HCT116 (cell line): Measurements from ENCODE around the gene RNF7. TPM values are rescaled to one million over a fixed set of nuclear protein-coding genes. Genes with fewer than 3 reads are reported as not detected.

Source experiments
- ATAC-seq: fragments of 200-7000 bp; cut with Tn5 transposase; 2 replicates; pipeline ENCODE4 v1.9.1; 2020; ENCODE audit warnings: mild to moderate bottlenecking, moderate library complexity
- BruUV-seq: library from RNA; stranded (reverse); fragments of 400-500 nt; replicated peaks from 2 replicates; lab custom pipeline; 2021; lab: Mats Ljungman, UMichigan
- CTCF ChIA-PET: fragments of 300-600 bp; sonication (Branson Sonifier 250); formaldehyde crosslinking; loops from one replicate; lab custom pipeline; 2021; ENCODE audit warnings: antibody characterized with exemption; lab: Charles Lee
- POLR2A ChIA-PET: fragments of 300-600, 350-600 bp; sonication (Branson Sonifier 250); formaldehyde crosslinking; loops from one replicate; lab custom pipeline; 2021; ENCODE audit warnings: antibody characterized with exemption; lab: Charles Lee
- RAD21 ChIA-PET, 2 experiments: fragments of 300-600 bp; sonication (Branson Sonifier 250); formaldehyde crosslinking; loops; one replicate each; lab custom pipeline; 2023; ENCODE audit warnings: low total read pairs in 2 of 2; ENCODE audit not compliant: uncharacterized antibody in 2 of 2, unreplicated experiment in 2 of 2, low non-redundant PET in 1 of 2; lab: Charles Lee
- DNase-seq: peaks from one replicate; pipeline ENCODE4 v3.0.0-alpha.2; 2010; ENCODE audit warnings: low read depth, low spot score
- H2AFZ ChIP-seq: fragments of 200-600 bp; shearing (Covaris generic), sonication (generic); 2 replicates; pipeline ENCODE4 v1.6.1; 2017; ENCODE audit warnings: low read depth, mixed run types, mixed read lengths, antibody characterized with exemption, low read length; ENCODE audit not compliant: poor library complexity, severe bottlenecking
- H3K27ac ChIP-seq: 2 replicates; pipeline ENCODE4 v1.5.1; 2012; ENCODE audit warnings: low read depth, low read length
- H3K27me3 ChIP-seq: fragments of 200-600 bp; sonication (generic); 2 replicates; pipeline ENCODE4 v1.6.1; 2016; ENCODE audit warnings: mixed run types, low read length, mixed read lengths; ENCODE audit not compliant: insufficient read depth
- H3K36me3 ChIP-seq, 2 experiments: fragments of 200-500 bp in 1 of 2; fragments of 200-600 bp in 1 of 2; sonication (Bioruptor generic) in 1 of 2; sonication (generic) in 1 of 2; 2 replicates each; pipeline versions ENCODE4 v1.5.1 to v1.6.1; 2014 to 2016; ENCODE audit warnings: low read length in 2 of 2, inconsistent platforms in 1 of 2, mixed read lengths in 1 of 2, mixed run types in 1 of 2; ENCODE audit not compliant: insufficient read depth in 2 of 2, control insufficient read depth in 1 of 2
- H3K4me1 ChIP-seq, 2 experiments: fragments of 200-600 bp in 1 of 2; sonication (generic) in 1 of 2; 2 replicates each; pipeline versions ENCODE4 v1.5.1 to v1.6.1; 2012 to 2017; ENCODE audit warnings: low read length in 2 of 2, inconsistent platforms in 1 of 2, mild to moderate bottlenecking in 1 of 2, mixed read lengths in 1 of 2, mixed run types in 1 of 2, moderate library complexity in 1 of 2; ENCODE audit not compliant: insufficient read depth in 2 of 2, control insufficient read depth in 1 of 2
- H3K4me2 ChIP-seq: fragments of 200-600 bp; sonication (generic); 2 replicates; pipeline ENCODE4 v1.6.1; 2017; ENCODE audit warnings: mixed run types, low read length, mixed read lengths
- H3K4me3 ChIP-seq, 2 experiments: fragments of 200-600 bp in 1 of 2; sonication (generic) in 1 of 2; replicated peaks in 1 of 2; 2 replicates each; pipeline ENCODE4 v1.5.1; 2011 to 2016; ENCODE audit warnings: low read length in 2 of 2, control low read depth in 1 of 2, low read depth in 1 of 2, mild to moderate bottlenecking in 1 of 2, mixed read lengths in 1 of 2, mixed run types in 1 of 2
- H3K79me2 ChIP-seq: fragments of 200-600 bp; sonication (generic); 2 replicates; pipeline ENCODE4 v1.6.1; 2017; ENCODE audit warnings: mild to moderate bottlenecking, mixed run types, low read length, moderate library complexity, mixed read lengths; ENCODE audit not compliant: insufficient read depth
- H3K9ac ChIP-seq: fragments of 200-600 bp; sonication (generic); 2 replicates; pipeline ENCODE4 v1.6.1; 2016; ENCODE audit warnings: low read length, mixed read lengths
- H3K9me2 ChIP-seq: fragments of 200-600 bp; sonication (generic), shearing (Covaris generic); 2 replicates; pipeline ENCODE4 v1.6.1; 2017; ENCODE audit warnings: mixed run types, mild to moderate bottlenecking, moderate library complexity; ENCODE audit not compliant: insufficient read depth
- H3K9me3 ChIP-seq, 2 experiments: fragments of 200-500 bp in 1 of 2; fragments of 200-600 bp in 1 of 2; sonication (Bioruptor generic) in 1 of 2; sonication (generic) in 1 of 2; 2 replicates each; pipeline ENCODE4 v1.6.1; 2014 to 2017; ENCODE audit warnings: low read length in 2 of 2, mixed read lengths in 2 of 2, inconsistent platforms in 1 of 2, low read depth in 1 of 2, mild to moderate bottlenecking in 1 of 2, mixed run types in 1 of 2, moderate library complexity in 1 of 2; ENCODE audit not compliant: control insufficient read depth in 1 of 2, insufficient read depth in 1 of 2
- H4K20me1 ChIP-seq: fragments of 200-600 bp; sonication (generic), shearing (Covaris generic); 2 replicates; pipeline ENCODE4 v1.6.1; 2017; ENCODE audit warnings: mixed run types, mild to moderate bottlenecking, moderate library complexity; ENCODE audit not compliant: insufficient read depth
- EGR1 ChIP-seq: IDR thresholded peaks from 2 replicates; pipeline ENCODE4 v1.6.1; 2012; ENCODE audit warnings: low read depth
- ELF1 ChIP-seq: IDR thresholded peaks from 2 replicates; pipeline ENCODE4 v1.6.1; 2012; ENCODE audit warnings: low read depth, borderline replicate concordance
- EZH2 ChIP-seq: fragments of 200-600 bp; sonication (generic); IDR thresholded peaks from 2 replicates; pipeline ENCODE4 v1.6.1; 2017; ENCODE audit warnings: antibody characterized with exemption, mixed run types
- FOSL1 ChIP-seq: IDR thresholded peaks from 2 replicates; pipeline ENCODE4 v1.6.1; 2012; ENCODE audit warnings: low read depth
- POLR2AphosphoS5 ChIP-seq: IDR thresholded peaks from 2 replicates; pipeline ENCODE4 v1.6.1; 2011; ENCODE audit warnings: mild to moderate bottlenecking, low read depth, low read length, moderate library complexity
- RAD21 ChIP-seq: IDR thresholded peaks from 2 replicates; pipeline ENCODE4 v1.6.1; 2012; ENCODE audit warnings: low read depth, mild to moderate bottlenecking
- SIN3A ChIP-seq: IDR thresholded peaks from 2 replicates; pipeline ENCODE4 v1.6.1; 2012; ENCODE audit warnings: low read depth
- SRF ChIP-seq: IDR thresholded peaks from 2 replicates; pipeline ENCODE4 v1.6.1; 2012; ENCODE audit warnings: low read depth
- YY1 ChIP-seq: IDR thresholded peaks from 2 replicates; pipeline ENCODE4 v1.6.1; 2011; ENCODE audit warnings: low read length, low read depth, moderate library complexity, mild to moderate bottlenecking; ENCODE audit not compliant: insufficient replicate concordance; ENCODE audit errors: extremely low read depth
- ZFX ChIP-seq: fragments of 450-650 bp; IDR thresholded peaks from 2 replicates; pipeline ENCODE4 v1.6.1; 2017
- ZNF274 ChIP-seq: fragments of 200-500 bp; sonication (Bioruptor generic); IDR thresholded peaks from 2 replicates; pipeline ENCODE4 v1.6.1; 2014; ENCODE audit warnings: mild to moderate bottlenecking, low read depth, low read length, inconsistent platforms
- intact Hi-C: fragments of 100-400 bp; cut with micrococcal nuclease; formaldehyde crosslinking; loops from 2 replicates; pipeline ENCODE4 v1.10.0; 2022
- total RNA-seq: library from RNA; stranded (reverse); gene quantifications from one replicate; pipeline ENCODE4 v1.2.1, GENCODE V29; 2021; ENCODE audit not compliant: unreplicated experiment
- TF ChIP-seq, protein P1 (sequence below): IDR thresholded peaks from 2 replicates; pipeline ENCODE4 v1.6.1; 2012; ENCODE audit warnings: low read depth

RNF7 gene
- total RNA-seq, 1 experiment from 2014 or later: 82.3 TPM

DNA sequence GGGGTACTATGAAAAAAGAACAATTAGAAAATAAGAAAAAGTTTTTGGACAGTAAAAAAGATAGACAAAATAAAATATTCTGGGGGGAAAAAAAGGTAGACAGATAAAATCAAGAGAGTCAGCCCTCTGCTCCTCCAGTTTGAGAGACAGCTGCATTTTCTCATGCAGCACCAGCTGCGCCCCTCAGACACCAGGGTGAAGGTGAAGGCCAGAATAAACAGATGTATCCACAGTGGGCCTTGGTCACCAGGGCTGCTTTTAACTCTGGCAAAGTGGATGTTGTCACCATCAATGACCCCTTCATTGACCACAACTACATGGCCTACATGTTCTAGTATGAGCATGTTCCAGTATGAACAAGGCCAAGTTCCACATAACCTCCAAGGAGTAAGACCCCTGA lies 13.9 kb upstream of the RNF7 start:
- no peak for DNase-seq
- RAD21 ChIA-PET: no interaction called here
- no peaks in the 10 kb centered on the region for H3K27me3 ChIP-seq
- CTCF ChIA-PET: interaction anchor here (1.6 kb wide), 1 partner anchor 14 kb away, joined by 3 read pairs; the partner anchor contains the start of gene RNF7
- no peaks in the 10 kb centered on the region for H3K36me3 ChIP-seq
- H3K27ac ChIP-seq: no peak overlapping the region
- no peaks in the 10 kb centered on the region for H3K9me2 ChIP-seq
- no peaks in the 10 kb centered on the region for H4K20me1 ChIP-seq
- no peak overlapping the region for H3K9ac ChIP-seq
- intact Hi-C loops: no loop called here
- H3K4me2 ChIP-seq: no peak overlapping the region
- no peaks in the 10 kb centered on the region for H3K79me2 ChIP-seq
- no peaks in the 10 kb centered on the region for H3K9me3 ChIP-seq
- no peaks in the 10 kb centered on the region for H3K4me1 ChIP-seq
- POLR2A ChIA-PET: no interaction called here
- BruUV-seq: no TSS peak
- TF ChIP-seq POLR2AphosphoS5: no peak
- TF ChIP-seq ZNF274: no peak
- TF ChIP-seq ELF1: no peak
- TF ChIP-seq EGR1: no peak
- TF ChIP-seq, protein P1, sequence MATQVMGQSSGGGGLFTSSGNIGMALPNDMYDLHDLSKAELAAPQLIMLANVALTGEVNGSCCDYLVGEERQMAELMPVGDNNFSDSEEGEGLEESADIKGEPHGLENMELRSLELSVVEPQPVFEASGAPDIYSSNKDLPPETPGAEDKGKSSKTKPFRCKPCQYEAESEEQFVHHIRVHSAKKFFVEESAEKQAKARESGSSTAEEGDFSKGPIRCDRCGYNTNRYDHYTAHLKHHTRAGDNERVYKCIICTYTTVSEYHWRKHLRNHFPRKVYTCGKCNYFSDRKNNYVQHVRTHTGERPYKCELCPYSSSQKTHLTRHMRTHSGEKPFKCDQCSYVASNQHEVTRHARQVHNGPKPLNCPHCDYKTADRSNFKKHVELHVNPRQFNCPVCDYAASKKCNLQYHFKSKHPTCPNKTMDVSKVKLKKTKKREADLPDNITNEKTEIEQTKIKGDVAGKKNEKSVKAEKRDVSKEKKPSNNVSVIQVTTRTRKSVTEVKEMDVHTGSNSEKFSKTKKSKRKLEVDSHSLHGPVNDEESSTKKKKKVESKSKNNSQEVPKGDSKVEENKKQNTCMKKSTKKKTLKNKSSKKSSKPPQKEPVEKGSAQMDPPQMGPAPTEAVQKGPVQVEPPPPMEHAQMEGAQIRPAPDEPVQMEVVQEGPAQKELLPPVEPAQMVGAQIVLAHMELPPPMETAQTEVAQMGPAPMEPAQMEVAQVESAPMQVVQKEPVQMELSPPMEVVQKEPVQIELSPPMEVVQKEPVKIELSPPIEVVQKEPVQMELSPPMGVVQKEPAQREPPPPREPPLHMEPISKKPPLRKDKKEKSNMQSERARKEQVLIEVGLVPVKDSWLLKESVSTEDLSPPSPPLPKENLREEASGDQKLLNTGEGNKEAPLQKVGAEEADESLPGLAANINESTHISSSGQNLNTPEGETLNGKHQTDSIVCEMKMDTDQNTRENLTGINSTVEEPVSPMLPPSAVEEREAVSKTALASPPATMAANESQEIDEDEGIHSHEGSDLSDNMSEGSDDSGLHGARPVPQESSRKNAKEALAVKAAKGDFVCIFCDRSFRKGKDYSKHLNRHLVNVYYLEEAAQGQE: no peak
- no peak for TF ChIP-seq SRF
- TF ChIP-seq EZH2: no peak
- no peak for TF ChIP-seq ZFX
- no peak for TF ChIP-seq YY1
- no peak for TF ChIP-seq SIN3A
- TF ChIP-seq RAD21: no peak
- TF ChIP-seq FOSL1: no peak
- TF ChIP-seq, all 23 proteins: peak for 0
- H2AFZ ChIP-seq: no peak overlapping the region
- no peak for ATAC-seq
- H3K4me3 ChIP-seq: no peak overlapping the region
